Retinal pigment epithelial cell (primary cell): ENCODE measurements around the gene GNAZ.

Experiments used
- DNase-seq: peaks from one replicate; pipeline ENCODE4 v3.0.0-alpha.2; 2010; ENCODE audit warnings: low read depth
- H3K4me3 ChIP-seq: 2 replicates; pipeline ENCODE4 v1.5.1; 2011; ENCODE audit warnings: mild to moderate bottlenecking, low read length, control low read depth, moderate library complexity
- TF ChIP-seq, protein P1 (sequence below): conservative IDR thresholded peaks from 2 replicates; pipeline ENCODE4 v1.5.1; 2011; ENCODE audit warnings: low read depth, low read length, control low read depth, inconsistent platforms

The GNAZ gene

DNA sequence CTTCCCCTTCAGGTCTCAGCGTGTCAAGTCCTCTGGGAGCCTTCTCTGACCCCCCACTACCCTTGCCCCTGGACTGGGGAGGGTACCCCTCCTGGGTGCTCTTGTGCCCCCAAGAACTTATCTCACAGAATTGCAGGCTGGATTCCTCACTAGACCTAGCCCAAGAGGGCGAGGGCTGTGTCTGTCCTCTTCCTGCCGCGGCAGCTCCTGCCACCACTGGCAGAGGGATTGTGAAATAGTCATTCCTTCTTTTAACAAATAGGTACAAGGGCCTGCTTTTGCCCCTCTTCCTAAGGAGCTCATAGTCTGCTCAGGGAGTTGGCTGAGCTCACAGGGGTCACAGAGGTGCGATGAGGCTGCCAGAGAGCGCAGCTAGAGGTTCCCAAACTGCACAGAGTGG lies 80.4 kb downstream of the GNAZ start:
- TF ChIP-seq, protein P1, sequence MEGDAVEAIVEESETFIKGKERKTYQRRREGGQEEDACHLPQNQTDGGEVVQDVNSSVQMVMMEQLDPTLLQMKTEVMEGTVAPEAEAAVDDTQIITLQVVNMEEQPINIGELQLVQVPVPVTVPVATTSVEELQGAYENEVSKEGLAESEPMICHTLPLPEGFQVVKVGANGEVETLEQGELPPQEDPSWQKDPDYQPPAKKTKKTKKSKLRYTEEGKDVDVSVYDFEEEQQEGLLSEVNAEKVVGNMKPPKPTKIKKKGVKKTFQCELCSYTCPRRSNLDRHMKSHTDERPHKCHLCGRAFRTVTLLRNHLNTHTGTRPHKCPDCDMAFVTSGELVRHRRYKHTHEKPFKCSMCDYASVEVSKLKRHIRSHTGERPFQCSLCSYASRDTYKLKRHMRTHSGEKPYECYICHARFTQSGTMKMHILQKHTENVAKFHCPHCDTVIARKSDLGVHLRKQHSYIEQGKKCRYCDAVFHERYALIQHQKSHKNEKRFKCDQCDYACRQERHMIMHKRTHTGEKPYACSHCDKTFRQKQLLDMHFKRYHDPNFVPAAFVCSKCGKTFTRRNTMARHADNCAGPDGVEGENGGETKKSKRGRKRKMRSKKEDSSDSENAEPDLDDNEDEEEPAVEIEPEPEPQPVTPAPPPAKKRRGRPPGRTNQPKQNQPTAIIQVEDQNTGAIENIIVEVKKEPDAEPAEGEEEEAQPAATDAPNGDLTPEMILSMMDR, result no peak
- no peak overlapping the region for H3K4me3 ChIP-seq
- DNase-seq, result no peak

- TF ChIP-seq, protein P1, result no peak
- no peak for DNase-seq
- H3K4me3 ChIP-seq, result no peak overlapping the region
These were observed 81.5 kb downstream of the GNAZ start for GRCh38 chr22:23151827-23152226.

- H3K4me3 ChIP-seq, result no peak overlapping the region
- no peak for DNase-seq
These were observed 82.2 kb downstream of the GNAZ start for GRCh38 chr22:23152238-23153114.

DNA sequence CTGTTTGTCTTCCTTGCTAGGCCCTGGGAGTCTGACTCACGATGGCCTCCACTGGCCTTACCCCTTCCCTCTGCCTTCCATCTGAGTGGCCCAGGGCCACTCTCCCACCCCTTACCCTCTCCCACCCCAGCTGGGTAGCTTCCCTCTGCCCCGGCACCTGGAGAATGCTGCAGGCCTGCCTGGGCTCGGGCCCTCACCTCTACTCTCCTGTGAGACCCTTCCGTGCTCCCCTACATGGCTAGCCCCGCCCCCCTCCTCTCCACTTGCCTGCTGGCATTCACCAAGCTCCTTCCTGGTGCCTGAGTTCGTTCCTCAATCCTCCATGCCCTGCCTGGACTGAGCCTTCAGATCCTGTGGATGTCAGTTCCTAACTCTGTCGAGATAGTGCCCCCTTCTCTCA lies 83.7 kb downstream of the GNAZ start:
- no peak for DNase-seq
- H3K4me3 ChIP-seq, result no peak overlapping the region
- TF ChIP-seq, protein P1, result no peak

More at GRCh38 chr22:23152238-23153114, 82.2 kb downstream of the GNAZ start:
- TF ChIP-seq, protein P1, result no peak

GRCh38 chr22:23154461-23154860 lies 84.1 kb downstream of the GNAZ start:
- no peak overlapping the region for H3K4me3 ChIP-seq
- no peak for DNase-seq
- TF ChIP-seq, protein P1, result no peak

- TF ChIP-seq, protein P1, result no peak
- DNase-seq, result no peak
These were observed 84.8 kb downstream of the GNAZ start for GRCh38 chr22:23155143-23155542.

DNA sequence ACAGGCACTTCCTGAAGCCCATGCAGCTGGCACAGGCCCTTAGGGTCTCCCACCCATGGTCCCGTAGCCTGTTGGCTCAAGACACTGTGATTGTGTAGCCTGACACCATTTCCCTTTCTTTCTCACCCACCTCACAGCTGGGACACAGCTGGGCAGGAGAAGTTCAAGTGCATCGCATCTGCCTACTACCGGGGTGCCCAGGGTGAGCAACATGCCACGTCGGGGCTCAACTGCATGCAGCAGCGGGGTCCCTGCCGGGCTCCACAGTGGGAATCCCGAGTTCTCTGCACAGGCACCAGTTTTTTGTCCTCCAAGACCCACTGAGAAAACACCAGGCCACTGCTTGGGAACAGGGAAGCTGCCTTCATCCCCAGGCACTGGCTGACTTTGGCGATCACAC lies 85.5 kb downstream of the GNAZ start:
- H3K4me3 ChIP-seq, result no peak overlapping the region
- DNase-seq, result no peak
- TF ChIP-seq, protein P1, result no peak

More at GRCh38 chr22:23155143-23155542, 84.8 kb downstream of the GNAZ start:
- H3K4me3 ChIP-seq, result no peak overlapping the region
